Cerebellar cortex (tissue), 1 donor: ENCODE data around the gene AKAP9.
"Not testable (repeated sequence)": the region's sequence is repeated elsewhere in the genome, so short reads cannot be mapped to it uniquely, and the experiment has no call there.

Experiments used
- DNase-seq: peaks from one replicate; pipeline ENCODE4 v3.0.0-alpha.2; 2015; ENCODE audit warnings: low spot score

Gene AKAP9

GRCh38 chr7:92013611-92014010 is 72.9 kb downstream of the AKAP9 start:
- no peak for DNase-seq

GRCh38 chr7:92020636-92021035 is 80.0 kb downstream of the AKAP9 start:
- no peak for DNase-seq

DNA sequence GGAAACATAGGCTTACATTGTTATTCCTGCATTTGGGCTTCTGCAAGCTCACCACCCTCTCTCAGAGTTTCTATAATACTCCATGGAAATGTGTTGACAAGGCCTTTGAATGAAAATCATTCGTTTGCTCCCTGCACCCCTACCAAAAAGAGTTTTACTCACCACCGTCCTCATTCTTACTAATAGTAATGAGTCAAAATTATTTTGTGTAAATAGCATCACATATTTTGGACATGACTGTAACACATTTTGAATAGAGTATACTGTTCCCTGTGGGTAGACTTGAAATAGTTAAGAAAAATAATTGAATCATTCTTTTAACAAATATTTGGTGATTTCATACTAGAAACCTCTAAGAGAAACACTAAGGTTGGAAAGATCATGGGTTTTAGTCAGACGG is 84.6 kb downstream of the AKAP9 start:
- DNase-seq, result no peak

DNA sequence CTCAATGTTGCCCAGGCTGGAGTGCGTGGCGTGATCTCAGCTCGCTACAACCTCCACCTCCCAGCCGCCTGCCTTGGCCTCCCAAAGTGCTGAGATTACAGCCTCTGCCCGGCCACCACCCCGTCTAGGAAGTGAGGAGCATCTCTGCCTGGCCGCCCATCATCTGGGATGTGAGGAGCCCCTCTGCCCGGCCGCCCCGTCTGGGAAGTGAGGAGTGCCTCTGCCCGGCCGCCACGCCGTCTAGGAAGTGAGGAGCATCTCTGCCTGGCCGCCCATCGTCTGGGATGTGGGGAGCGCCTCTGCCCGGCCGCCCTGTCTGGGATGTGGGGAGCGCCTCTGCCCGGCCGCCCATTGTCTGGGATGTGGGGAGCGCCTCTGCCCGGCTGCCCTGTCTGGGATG is 86.0 kb downstream of the AKAP9 start:
- not testable (repeated sequence) for DNase-seq

- not testable (repeated sequence) for DNase-seq
These were observed 86.5 kb downstream of the AKAP9 start for GRCh38 chr7:92027128-92027527.

DNA sequence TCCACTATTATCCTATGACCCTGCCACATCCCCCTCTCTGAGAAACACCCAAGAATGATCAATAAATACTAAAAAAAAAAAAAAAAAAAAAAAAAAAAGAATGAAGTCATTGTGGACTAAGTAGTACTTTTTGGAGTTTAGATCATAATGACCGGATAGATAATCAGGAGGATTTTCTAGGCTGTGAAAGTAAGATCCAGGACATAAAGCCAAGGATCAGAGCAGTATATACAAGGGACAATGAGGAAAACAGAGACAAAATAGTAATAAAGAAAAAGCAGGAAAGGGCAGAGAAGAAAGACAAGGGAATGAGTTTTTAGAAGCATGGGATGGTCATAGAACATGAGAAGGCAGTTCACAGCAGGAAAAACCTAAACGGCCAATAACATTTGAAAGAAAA is 87.6 kb downstream of the AKAP9 start:
- no peak for DNase-seq

GRCh38 chr7:92028686-92029085 is 88.0 kb downstream of the AKAP9 start:
- DNase-seq, result no peak

- DNase-seq, result no peak
These were observed 93.5 kb downstream of the AKAP9 start for GRCh38 chr7:92034116-92034515.

- DNase-seq, result no peak
These were observed 94.9 kb downstream of the AKAP9 start for GRCh38 chr7:92035576-92035975.

- no peak for DNase-seq
These were observed 99.2 kb downstream of the AKAP9 start for GRCh38 chr7:92039900-92040299.

GRCh38 chr7:92042056-92042737 is 101.5 kb downstream of the AKAP9 start:
- DNase-seq, result no peak

DNA sequence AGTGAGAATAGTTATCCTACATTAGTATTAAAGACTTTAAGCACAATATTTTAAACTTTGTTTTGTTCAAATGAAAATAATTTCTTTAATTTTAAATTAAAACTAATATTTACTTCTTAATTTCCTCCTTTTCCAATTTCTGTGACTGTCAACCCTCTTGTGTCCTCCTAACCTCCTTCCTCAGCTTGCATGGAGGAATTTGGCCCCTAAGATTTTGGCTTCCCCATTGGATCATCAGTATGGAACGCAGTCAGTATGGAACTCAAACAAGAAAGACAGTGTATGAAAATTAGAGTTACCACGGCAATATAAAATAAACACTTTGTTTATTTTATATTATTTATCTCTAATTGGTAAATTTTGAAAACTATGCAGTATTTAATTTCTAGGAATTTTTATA is 102.4 kb downstream of the AKAP9 start:
- no peak for DNase-seq

DNA sequence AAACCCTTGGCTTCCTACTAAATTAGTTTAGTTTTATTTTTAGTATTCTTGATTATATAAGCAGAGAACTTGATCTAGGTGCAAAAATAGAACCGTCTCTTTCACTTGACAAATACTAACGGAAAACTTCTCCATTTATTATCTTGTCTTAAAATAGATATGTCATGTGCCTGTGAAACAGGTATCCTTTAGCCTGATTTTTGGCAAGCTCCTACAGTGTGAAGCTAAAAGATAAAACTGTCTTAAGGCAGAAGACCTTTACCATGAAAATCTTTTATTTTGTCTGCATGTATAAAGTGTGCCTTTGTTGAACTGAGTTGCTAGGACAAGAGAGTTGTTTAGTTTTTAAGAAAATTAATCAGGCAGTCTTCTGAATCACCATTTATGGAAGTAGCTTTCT is 103.0 kb downstream of the AKAP9 start:
- no peak for DNase-seq

- no peak for DNase-seq
These were observed 103.5 kb downstream of the AKAP9 start for GRCh38 chr7:92044148-92044547.

- no peak for DNase-seq
These were observed 104.3 kb downstream of the AKAP9 start for GRCh38 chr7:92044940-92045339.

GRCh38 chr7:92051655-92052054 is 111.0 kb downstream of the AKAP9 start:
- DNase-seq, result no peak

GRCh38 chr7:92052159-92052558 is 111.5 kb downstream of the AKAP9 start:
- DNase-seq, result no peak

DNA sequence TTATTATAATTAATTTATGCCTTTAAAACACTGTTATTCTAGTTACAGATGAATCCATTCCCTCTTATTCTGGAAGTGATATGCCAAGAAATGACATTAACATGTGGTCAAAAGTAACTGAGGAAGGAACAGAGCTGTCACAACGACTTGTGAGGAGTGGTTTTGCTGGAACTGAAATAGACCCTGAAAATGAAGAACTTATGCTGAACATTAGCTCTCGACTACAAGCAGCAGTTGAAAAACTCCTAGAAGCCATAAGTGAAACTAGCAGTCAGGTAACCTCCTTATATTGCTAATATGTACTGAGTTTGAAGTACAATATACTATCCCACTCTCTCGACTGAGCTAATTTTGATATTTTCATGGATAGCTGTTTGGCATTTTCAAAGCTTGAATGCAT is 112.0 kb downstream of the AKAP9 start:
- DNase-seq, result no peak

DNA sequence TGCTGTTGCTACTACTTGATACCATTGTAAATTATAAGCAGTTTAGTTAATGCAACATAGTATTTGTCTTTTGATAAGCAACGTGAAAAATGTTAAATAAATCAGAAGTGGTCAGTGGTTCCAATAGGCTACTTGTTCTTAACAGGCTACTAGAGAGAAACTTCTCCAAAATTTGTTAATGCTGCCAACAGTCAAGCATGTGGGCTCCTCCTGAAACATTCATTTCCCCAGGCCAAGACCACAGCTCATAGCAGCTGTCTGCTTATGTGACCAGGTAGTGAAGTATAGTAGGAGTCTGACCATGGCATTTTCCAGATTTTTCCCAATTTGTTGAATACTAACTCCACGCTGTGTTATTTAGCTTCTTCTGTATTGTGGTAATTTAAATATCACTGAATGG is 112.7 kb downstream of the AKAP9 start:
- no peak for DNase-seq

DNA sequence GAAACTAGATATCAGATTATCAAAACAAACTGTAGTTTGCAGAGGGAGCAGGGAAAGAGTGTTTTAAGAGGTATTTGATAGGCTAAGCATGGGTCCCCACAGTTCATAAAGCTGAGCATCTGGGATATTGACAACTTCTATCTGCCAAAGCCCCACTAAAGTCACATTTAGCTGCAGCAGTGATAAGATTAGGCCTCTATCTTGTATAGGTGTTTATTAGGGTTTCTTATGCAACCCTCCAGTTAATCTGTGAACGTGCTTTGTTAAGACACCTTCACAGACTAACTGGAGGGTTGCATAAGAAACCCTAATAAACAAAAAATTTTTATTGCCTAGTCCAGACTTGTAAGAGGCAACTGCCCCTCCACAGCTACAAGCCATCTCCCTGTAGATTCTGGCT is 115.6 kb downstream of the AKAP9 start:
- no peak for DNase-seq

- DNase-seq, result peak; percentile 16
These were observed 116.7 kb downstream of the AKAP9 start for GRCh38 chr7:92057375-92057774.

DNA sequence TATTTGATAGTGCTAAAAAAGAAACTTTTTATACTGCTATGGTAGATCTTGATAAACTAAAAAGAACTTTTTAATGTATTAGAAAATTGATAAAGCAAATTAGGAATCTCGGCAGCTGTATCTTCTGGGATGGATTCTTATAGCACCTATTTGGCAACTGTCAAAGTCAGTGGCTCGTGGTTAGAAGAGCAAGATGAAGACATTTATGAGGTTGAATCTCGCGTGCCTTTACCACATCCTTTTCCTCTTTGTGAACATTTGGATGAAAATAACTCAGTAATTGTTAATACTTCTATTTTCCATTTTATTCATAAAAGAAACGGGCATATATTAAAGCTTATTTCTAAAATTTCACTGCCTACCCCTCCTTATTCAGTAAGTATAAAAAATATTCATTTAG is 117.4 kb downstream of the AKAP9 start:
- no peak for DNase-seq

DNA sequence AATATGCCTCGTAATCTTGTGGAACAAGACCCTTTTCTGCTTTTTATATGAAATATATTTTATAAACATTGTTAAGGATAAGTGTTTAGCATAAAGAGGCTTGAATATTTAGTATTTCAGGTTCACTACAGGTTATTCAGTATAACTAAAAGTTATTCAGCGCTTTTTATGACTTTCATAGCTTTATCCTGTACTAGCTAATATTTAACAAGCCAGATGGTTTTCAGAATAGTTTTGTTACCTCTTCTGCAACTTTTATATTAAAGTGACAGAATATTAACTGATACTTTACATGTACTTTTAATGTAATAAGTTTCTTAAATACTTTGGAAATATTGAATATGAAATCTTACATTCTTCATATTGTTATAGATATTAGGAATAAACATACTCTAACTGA is 118.2 kb downstream of the AKAP9 start:
- no peak for DNase-seq

DNA sequence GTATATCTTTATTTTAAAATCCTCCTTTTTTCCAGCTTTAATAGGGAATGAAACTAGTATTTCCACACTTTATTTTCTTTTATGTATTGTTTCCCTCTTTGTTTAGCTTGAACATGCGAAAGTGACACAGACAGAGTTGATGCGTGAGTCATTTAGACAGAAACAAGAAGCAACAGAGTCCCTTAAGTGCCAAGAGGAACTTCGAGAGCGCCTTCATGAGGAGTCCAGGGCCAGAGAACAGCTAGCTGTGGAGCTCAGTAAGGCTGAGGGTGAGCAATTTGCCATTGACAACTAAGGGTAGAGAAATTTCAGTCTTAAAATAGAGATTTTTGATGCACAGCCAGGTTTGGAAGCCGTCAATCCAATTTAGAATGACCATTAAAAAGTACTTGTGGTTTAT is 120.5 kb downstream of the AKAP9 start:
- DNase-seq, result no peak
